RWPE1 (cell line): ENCODE measurements around the gene KCNQ1.

Source experiments
- CTCF ChIA-PET: fragments of 350-600 bp; sonication (Branson Sonifier 250); formaldehyde crosslinking; extraction: SDS; loops from one replicate; lab custom pipeline; 2021; lab: Yijun Ruan, JAX
- POLR2A ChIA-PET: fragments of 400-600 bp; formaldehyde crosslinking; extraction: SDS; loops from one replicate; lab custom pipeline; 2020; ENCODE audit warnings: antibody characterized with exemption; ENCODE audit not compliant: low non-redundant PET; lab: Yijun Ruan, JAX
- DNase-seq: peaks from one replicate; pipeline ENCODE4 v3.0.0; 2012; ENCODE audit warnings: low spot score
- H3K27ac ChIP-seq: fragments of 450-650 bp; 2 replicates; pipeline ENCODE4 v1.5.1; 2017
- CTCF ChIP-seq: fragments of 450-650 bp; conservative IDR thresholded peaks from 2 replicates; pipeline ENCODE4 v1.5.1; 2017; ENCODE audit warnings: low read depth, mild to moderate bottlenecking

The KCNQ1 gene

DNA sequence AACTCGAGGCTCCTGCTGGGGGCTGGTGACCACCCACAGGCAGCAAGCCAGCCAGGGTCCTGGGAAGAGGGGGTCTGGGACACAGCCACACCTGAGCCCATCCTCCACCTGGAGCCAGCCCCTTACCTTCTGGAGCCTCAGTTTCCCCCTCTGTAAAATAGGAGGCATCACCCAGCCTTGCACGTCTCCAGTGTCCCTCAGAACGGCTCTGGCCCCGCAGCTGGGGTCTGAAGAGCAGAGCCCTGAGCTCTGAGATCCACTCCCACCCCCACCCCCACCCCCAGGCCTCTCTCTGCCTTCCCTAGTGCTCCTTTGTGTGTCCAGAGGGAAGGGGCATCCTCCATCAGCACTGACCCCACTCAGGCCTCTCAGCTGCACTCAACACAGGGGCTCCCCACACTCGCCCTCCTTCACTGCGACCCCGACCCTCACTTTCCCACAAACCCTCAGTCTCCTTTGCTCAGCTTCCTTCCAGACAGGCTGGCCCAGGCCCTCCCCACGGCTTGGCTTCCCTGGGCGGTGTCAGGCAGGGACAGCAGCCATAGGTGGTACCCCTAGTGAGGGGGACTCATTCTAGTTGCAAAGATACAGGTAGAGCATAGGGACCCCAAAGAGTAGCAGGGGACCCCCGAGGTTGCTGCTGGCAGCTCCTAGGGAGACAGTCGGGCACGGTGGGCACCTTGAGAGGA, 288.3 kb downstream of the KCNQ1 start:
- ChIA-PET POLR2A (no interaction called here), CTCF (interaction anchor here (0.5 kb wide), 1 partner anchor 126 kb away, joined by 3 read pairs; no protein-coding TSS in a partner anchor)
- no peak overlapping the region for H3K27ac ChIP-seq
- no peak for DNase-seq
- TF ChIP-seq CTCF = no peak

DNA sequence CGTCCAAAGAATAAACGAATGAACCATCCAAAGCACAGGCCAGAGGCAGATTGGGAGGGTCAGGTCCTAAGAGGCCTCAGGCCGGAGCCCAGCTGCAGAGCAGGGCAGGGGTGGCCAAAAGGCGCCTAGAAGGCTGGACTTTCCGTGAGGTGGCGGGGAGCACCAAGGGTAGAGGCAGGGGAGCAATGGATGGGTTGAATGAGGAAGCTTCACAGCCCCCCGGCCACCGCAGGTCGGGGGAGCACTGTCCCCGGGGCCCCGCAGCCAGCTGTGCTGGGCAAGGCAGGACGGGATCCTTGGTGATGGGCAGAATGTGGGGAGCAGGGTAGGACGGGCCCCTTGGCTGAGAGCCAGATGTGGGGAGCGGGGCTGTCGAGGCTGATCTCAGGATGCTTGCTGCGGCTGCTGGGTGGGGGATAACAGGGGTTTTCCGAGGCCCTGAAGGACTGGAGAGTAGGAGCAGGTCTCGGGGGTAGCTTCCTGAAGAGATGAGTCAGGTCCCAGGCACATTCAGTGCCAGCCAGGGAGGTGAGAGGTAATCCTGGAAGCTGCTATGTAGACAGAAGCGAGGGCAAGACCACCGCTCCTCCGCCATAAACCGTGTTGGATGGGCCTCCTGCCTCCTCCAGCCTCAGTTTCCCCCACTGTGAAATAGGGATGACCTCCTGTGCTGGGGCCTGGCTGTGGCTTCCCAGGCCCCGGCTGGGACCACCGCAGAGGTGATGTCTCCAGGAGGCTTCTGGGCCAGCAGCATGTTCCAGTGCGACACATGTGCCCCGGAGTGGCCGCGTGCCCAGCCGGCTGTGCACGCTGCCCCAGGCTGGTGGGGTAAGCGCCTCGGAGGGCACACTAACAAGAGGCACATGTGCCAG, 289.6 kb downstream of the KCNQ1 start:
- CTCF ChIA-PET = interaction anchor here (0.6 kb wide), 1 partner anchor 201 kb away, joined by 4 read pairs; no protein-coding TSS in a partner anchor

GRCh38 chr11:2735053-2735589, 290.3 kb downstream of the KCNQ1 start:
- DNase-seq = no peak
- H3K27ac ChIP-seq = no peak overlapping the region
- no peak for TF ChIP-seq CTCF
- ChIA-PET POLR2A (no interaction called here), CTCF (no interaction called here)

More for the DNA sequence above, 289.6 kb downstream of the KCNQ1 start:
- TF ChIP-seq CTCF = no peak
- POLR2A ChIA-PET = no interaction called here
- no peak overlapping the region for H3K27ac ChIP-seq
- DNase-seq = no peak

DNA sequence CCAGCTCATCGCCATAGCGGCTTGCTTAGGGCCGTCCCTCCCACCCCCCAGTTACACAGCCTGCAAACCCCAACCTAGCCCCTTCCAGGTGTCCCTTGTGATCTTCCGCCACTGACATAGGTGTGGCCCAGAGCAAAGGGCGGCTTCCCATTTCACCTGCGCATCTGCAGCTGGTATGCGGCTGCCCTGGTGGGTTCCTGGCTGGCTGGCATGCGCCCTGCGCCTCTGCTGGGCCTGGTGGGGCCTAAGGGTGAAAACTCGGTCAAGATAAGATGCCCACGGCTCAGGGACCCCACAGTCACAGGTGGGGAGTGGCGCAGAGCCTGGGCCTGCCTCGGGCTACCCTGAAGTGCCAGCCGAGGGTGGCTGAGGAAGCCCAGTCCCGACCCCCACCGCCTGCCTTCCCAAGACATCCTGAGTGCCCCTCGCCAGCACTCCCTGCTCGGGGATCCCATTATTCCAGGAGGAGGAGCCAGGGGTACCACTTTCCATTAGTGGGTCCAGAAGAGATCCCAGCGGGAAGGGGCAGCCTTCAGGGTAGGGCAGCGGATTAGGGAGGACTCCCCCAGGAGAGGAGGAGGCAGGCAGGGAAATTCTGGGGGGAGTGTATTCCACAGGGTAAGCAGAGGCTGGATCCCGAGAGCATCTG, 291.9 kb downstream of the KCNQ1 start:
- no peak for TF ChIP-seq CTCF
- POLR2A ChIA-PET = no interaction called here
- DNase-seq = no peak
- no peak overlapping the region for H3K27ac ChIP-seq
- CTCF ChIA-PET = no interaction called here

GRCh38 chr11:2737226-2737590, 292.4 kb downstream of the KCNQ1 start:
- ChIA-PET CTCF (no interaction called here), POLR2A (no interaction called here)
- no peak for DNase-seq
- no peak overlapping the region for H3K27ac ChIP-seq
- no peak for TF ChIP-seq CTCF

GRCh38 chr11:2737866-2738265, 293.1 kb downstream of the KCNQ1 start:
- ChIA-PET POLR2A (no interaction called here), CTCF (no interaction called here)
- no peak for TF ChIP-seq CTCF
- H3K27ac ChIP-seq = no peak overlapping the region
- no peak for DNase-seq
